ENCODE measurements around the gene C3orf20. TPM values are rescaled to one million over a fixed set of nuclear protein-coding genes. Genes with fewer than 3 reads are reported as not detected.

The C3orf20 gene
- total RNA-seq, 1 donor from 2014 or later = not detected

DNA sequence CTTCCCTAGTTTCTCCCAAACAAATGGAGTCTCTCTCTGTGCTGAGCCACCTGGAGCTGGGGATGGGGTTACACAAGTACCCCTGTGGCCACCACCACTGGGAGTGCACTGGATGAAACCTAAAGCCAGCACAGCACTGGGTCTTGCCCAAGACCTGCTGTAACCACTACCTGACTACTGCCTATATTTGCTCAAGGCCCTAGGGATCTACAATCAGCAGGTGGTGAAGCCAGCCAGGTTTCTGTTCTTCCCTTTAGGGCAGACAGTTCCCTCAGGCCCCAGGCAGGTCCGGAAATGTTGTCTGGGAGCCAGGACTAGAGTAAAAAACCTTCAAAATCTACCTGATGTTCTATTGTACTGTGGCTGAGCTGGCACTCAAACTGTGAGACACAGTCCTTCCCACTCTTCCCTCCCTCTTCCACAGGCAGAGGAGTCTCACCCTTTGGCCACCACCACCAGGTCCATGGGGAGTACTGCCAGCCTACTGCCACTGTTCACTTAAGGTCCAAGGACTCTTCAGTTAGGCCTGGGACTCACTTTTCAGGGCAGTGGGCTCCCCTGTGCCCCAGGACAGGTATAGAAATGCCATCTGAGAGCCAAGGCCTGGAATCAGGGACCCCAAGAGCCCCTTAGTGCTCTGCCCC, 23.8 kb downstream of the C3orf20 start:
- DNase-seq (ENCODE audit: low read depth) = no peak

DNA sequence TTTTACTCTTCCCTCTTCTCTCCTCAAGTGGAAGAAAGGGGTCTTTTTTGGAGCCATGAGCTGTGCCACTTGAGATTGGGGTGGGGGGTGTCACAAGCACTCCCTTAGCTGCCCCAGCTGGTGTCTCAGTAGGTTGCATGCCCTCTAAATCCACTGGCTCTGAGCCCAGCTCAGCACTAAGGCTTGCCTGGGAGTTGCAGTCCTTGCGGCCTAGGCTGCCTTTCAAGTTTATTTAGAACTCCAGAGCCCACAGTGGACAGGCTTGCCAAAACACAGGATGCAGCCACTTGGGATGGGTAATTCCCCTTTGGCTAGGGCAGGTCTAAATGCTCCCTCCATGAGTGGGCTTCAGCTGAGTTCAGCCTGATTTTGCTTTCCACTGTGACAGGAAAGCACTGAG, 24.7 kb downstream of the C3orf20 start:
- peak; percentile 36 for DNase-seq (ENCODE audit: low read depth)

- DNase-seq (ENCODE audit: low read depth) = no peak
Observed at GRCh38 chr3:14700891-14701290, 25.9 kb downstream of the C3orf20 start.

- no peak for DNase-seq (ENCODE audit: low read depth)
Observed at GRCh38 chr3:14701676-14702075, 26.7 kb downstream of the C3orf20 start.

DNA sequence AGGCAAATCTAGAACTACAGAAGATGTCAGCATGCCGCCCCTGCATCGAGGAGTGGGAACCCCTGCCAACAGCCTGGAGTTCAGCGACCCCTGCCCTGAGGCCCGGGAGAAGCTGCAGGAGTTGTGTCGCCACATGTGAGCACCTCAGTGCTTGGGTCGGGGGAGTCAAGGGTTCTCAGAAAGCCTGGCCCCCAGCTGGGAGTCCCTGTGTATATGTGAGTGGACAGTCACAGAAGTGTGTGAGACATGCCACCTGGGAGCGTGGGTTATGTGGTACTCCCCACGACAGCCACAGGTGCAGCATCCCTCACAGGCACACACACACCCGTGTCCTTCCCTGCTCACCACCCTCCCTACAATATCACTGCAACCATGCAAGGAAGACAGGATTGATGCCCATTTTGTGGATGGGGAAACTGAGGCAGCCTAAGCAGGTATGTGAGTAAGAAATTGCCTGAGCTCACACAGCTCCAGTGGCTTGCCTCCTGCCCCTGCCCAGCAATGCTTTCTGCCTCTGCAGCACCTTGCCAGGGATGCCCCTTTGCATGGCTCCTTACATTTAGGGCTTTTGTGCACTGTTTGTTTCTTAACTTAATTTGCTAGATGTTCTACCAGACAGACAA, 28.3 kb downstream of the C3orf20 start:
- no peak for DNase-seq (ENCODE audit: low read depth)

- DNase-seq (ENCODE audit: low read depth) = no peak
Observed at GRCh38 chr3:14703791-14704190, 28.9 kb downstream of the C3orf20 start.

GRCh38 chr3:14706096-14706495, 31.2 kb downstream of the C3orf20 start:
- no peak for DNase-seq (ENCODE audit: low read depth)

GRCh38 chr3:14716591-14716990, 41.6 kb downstream of the C3orf20 start:
- no peak for DNase-seq (ENCODE audit: low read depth)

GRCh38 chr3:14717307-14717706, 42.4 kb downstream of the C3orf20 start:
- no peak for DNase-seq (ENCODE audit: low read depth)

DNA sequence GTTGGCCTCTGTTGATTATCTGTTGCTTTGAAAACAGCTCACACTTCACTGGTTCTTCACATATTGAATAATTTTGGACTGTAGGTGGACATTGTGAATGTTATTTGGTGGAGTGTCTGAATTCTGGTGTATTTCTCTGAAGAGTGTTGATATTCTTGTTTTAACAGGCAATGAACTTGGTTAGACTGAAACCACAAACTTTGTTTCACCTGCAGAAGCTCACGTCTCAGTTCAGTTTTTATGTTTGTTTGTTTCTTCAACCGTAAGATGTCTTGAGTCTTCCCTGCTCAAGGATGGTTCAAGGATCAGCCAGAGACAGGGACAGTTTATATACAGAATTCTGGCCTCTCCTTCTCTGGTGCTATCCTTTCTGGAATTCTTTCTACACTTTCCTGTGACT, 43.6 kb downstream of the C3orf20 start:
- DNase-seq (ENCODE audit: low read depth) = no peak

GRCh38 chr3:14719006-14719405, 44.1 kb downstream of the C3orf20 start:
- DNase-seq (ENCODE audit: low read depth) = no peak

GRCh38 chr3:14721126-14721864, 46.4 kb downstream of the C3orf20 start:
- DNase-seq (ENCODE audit: low read depth) = no peak

DNA sequence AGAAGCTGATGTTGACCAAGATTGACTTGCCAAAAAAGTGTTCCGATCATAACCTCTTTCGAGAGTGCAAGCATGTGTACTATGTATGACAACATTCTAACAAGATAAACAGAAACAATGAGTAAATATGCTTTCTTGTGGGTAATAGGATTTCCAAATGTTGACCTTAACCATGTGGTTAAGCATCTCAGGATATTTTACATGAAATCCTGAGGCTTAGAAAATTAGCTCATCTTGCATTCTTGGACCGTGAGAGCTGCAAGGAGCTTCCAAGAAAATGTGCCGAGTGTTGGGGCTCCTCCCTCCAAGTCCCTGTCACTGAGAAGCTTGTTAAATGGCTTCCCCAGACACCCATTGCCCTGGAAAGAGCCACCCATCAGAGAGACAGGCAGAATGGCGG, 50.1 kb downstream of the C3orf20 start:
- peak; percentile 27 for DNase-seq (ENCODE audit: low read depth)

- peak; percentile 53 for DNase-seq (ENCODE audit: low read depth)
Observed at GRCh38 chr3:14725564-14726440, 50.9 kb downstream of the C3orf20 start.

GRCh38 chr3:14726441-14726780, 51.5 kb downstream of the C3orf20 start:
- DNase-seq (ENCODE audit: low read depth) = peak; percentile 6

- DNase-seq (ENCODE audit: low read depth) = no peak
Observed at GRCh38 chr3:14728113-14728512, 53.2 kb downstream of the C3orf20 start.

DNA sequence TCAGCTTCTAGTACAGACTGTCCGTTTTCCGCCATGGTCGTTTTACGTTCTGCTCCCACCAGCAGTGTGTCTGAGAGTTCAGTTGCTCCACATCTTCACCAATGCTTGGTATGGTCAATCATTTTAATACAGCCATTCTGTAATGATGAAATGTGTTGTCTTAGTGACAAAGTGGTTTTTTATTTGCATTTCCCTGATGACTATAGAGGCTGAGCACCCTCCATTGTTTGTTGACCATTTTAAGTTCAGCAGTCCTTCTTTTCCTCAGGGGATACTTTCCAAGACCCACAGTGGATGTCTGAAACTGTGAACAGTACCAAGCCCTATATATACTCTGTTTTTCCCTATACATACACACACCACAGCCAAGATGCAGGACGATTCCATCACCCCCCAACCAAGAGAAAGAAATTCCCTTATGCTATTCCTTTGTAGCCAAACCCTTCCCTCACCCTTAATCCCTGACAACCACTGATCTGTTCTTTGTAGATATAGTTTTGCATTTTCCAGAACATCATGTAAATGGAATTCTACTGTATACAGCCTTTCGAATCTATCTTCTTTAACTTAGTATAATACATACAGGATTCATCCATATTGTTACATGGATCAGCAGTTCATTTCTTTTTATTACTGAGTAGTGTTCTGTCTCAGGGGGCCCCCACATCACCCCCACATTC, 55.9 kb downstream of the C3orf20 start:
- no peak for DNase-seq (ENCODE audit: low read depth)

DNA sequence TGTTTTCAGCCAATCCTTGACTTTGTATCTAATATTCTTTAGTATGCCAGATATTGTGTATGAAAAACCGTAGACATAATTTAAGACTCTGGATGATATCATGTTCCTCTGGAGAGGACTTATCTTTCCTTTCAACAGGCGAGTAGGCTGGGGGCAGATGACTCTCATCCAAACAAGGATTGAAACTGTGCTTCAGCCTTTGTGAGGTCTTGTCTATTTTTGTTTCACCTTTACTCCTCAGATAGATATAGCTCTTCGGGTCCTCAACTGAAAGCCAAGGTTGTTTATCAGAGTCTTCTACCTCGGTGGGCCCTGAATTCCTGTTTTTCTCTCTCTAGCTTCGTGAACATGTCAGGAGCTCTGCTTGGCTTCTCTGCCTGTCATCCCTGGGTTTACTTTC, 66.0 kb downstream of the C3orf20 start:
- no peak for DNase-seq (ENCODE audit: low read depth)

- no peak for DNase-seq (ENCODE audit: low read depth)
Observed at GRCh38 chr3:14741510-14741909, 66.6 kb downstream of the C3orf20 start.

- no peak for DNase-seq (ENCODE audit: low read depth)
Observed at GRCh38 chr3:14744556-14744955, 69.6 kb downstream of the C3orf20 start.

- no peak for DNase-seq (ENCODE audit: low read depth)
Observed at GRCh38 chr3:14750650-14751049, 75.7 kb downstream of the C3orf20 start.

Measured in myocyte (in vitro differentiated cells).